Aorta (tissue), 5 donors: ENCODE data around the gene OR8H1. TPM values are rescaled to one million over a fixed set of nuclear protein-coding genes. Genes with fewer than 3 reads are reported as not detected.

Experiments
- ATAC-seq: fragments of 200-7000 bp; cut with Tn5 transposase; one replicate; pipeline ENCODE4 v1.9.1; 2022; ENCODE audit warnings: moderate library complexity; ENCODE audit not compliant: low FRiP score
- DNase-seq, 2 donors: peaks; one replicate each; pipeline ENCODE4 v3.0.0-alpha.2; 2020
- H3K27ac ChIP-seq, 2 donors: one replicate each; pipeline ENCODE4 v1.5.1; 2013; ENCODE audit warnings: low read length in 2 of 2, mild to moderate bottlenecking in 2 of 2, moderate library complexity in 2 of 2, control low read depth in 1 of 2, inconsistent platforms in 1 of 2, low read depth in 1 of 2
- H3K27me3 ChIP-seq, 2 donors: one replicate each; pipeline ENCODE4 v1.6.1; 2013; ENCODE audit warnings: control low read depth in 1 of 2, low read length in 1 of 2, mild to moderate bottlenecking in 1 of 2, moderate library complexity in 1 of 2; ENCODE audit not compliant: insufficient read depth in 2 of 2, control insufficient read depth in 1 of 2
- H3K36me3 ChIP-seq, 2 donors: one replicate each; pipeline ENCODE4 v1.6.1; 2013; ENCODE audit warnings: control low read depth in 1 of 2, low read length in 1 of 2, mild to moderate bottlenecking in 1 of 2; ENCODE audit not compliant: insufficient read depth in 2 of 2, control insufficient read depth in 1 of 2
- H3K4me1 ChIP-seq, 2 donors: one replicate each; pipeline ENCODE4 v1.6.1; 2013; ENCODE audit warnings: low read length in 2 of 2, control low read depth in 1 of 2, mild to moderate bottlenecking in 1 of 2, moderate library complexity in 1 of 2; ENCODE audit not compliant: insufficient read depth in 2 of 2, control insufficient read depth in 1 of 2
- H3K4me3 ChIP-seq, 2 donors: one replicate each; pipeline ENCODE4 v1.5.1; 2013; ENCODE audit warnings: low read length in 2 of 2, control low read depth in 1 of 2, mild to moderate bottlenecking in 1 of 2
- H3K9me3 ChIP-seq: one replicate; pipeline ENCODE4 v1.6.1; 2013; ENCODE audit warnings: mild to moderate bottlenecking, low read length; ENCODE audit not compliant: control insufficient read depth
- intact Hi-C, 2 donors: fragments of 100-400 bp; cut with DNase I; formaldehyde crosslinking; loops; one replicate each; pipeline versions ENCODE4 v1.14.2 to v1.15.0; 2022
- polyA plus RNA-seq, 2 donors: library from polyadenylated mRNA; stranded (reverse); fragments of 200-250 nt; gene quantifications; one replicate each; pipeline ENCODE4 v1.2.3, GENCODE V29; 2013
- total RNA-seq, 2 donors: library from RNA; stranded (reverse); fragmentation: NEBNext Ultra II Directional; extraction: Animal tissue kit (Norgen Biotek cat#: 25700); gene quantifications; one replicate each; pipeline ENCODE4 v1.2.1, GENCODE V29; 2021
- donor health status: healthy with polysubstance abuse.
- donor health status: Bipolar disorder and iron deficiency.
- donor health status: DM: no; HTN: no; CAD: no.
- donor health status: DM: no; HTN: no; CAD: no.
- donor health status: DM: yes; HTN: yes; CAD: no.

Gene OR8H1
- total and polyA plus RNA-seq, 4 donors = 0.50 TPM; not detected in 3

DNA sequence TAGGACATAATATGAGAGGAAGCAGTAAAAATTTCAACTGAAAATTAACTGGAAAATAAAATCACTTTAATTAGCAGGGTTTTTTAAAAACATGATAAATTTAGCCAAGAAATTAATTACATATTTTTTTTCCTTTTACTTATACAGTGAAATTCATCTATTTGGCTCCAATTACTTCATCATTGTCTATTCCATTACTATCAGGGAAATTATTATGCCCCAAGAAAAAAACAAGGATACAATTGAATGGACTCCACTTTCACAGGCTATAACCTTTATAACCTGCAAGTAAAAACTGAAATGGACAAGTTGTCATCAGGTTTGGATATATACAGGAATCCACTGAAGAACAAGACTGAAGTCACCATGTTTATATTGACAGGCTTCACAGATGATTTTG lies 40.1 kb downstream of the OR8H1 start, which contains the start of gene OR5T3:
Gene OR5T3, plus strand, starts transcription at position 301 of the 400 bp plus-strand sequence. Its CDS starts 0 bp downstream, at position 301.
- intact Hi-C loops = no loop called here
- Histone ChIP-seq H3K27ac (no peak within 1 kb of the TSS), H3K27me3 (no peaks in the 10 kb centered on the region), H3K4me3 (no peak within 1 kb of the TSS), H3K4me1 (no peaks in the 10 kb centered on the region), H3K9me3 (no peaks in the 10 kb centered on the region), H3K36me3 (no peaks in the 10 kb centered on the region)
- ATAC-seq (no peak), DNase-seq (no peak)

Other genes starting within 250 kb of the OR8H1 start
- gene OR8I2, start 198.9 kb downstream of the OR8H1 start, total RNA-seq = not detected
- gene OR8I2, start 198.9 kb downstream of the OR8H1 start, polyA plus RNA-seq = not detected
- not detected for gene OR8H2, start 188.6 kb downstream of the OR8H1 start, total RNA-seq
- gene OR8H2, start 188.6 kb downstream of the OR8H1 start, polyA plus RNA-seq = not detected
- not detected for gene OR8H3, start 169.9 kb downstream of the OR8H1 start, total RNA-seq
- gene OR8H3, start 169.9 kb downstream of the OR8H1 start, polyA plus RNA-seq = not detected
- gene OR8J3, start 152.1 kb downstream of the OR8H1 start, total RNA-seq = not detected
- not detected for gene OR8J3, start 152.1 kb downstream of the OR8H1 start, polyA plus RNA-seq
- not detected for gene OR8K5, start 131.9 kb downstream of the OR8H1 start, total RNA-seq
- gene OR8K5, start 131.9 kb downstream of the OR8H1 start, polyA plus RNA-seq = not detected
- gene OR5J2, start 115.6 kb downstream of the OR8H1 start, total RNA-seq = not detected
- gene OR5J2, start 115.6 kb downstream of the OR8H1 start, polyA plus RNA-seq = not detected
- not detected for gene OR5T2, start 58.0 kb downstream of the OR8H1 start, total RNA-seq
- not detected for gene OR5T2, start 58.0 kb downstream of the OR8H1 start, polyA plus RNA-seq
- gene OR5T3, start 40.0 kb downstream of the OR8H1 start, total RNA-seq = not detected
- not detected for gene OR5T3, start 40.0 kb downstream of the OR8H1 start, polyA plus RNA-seq
- gene OR5T1, start 18.1 kb downstream of the OR8H1 start, total RNA-seq = not detected
- gene OR5T1, start 18.1 kb downstream of the OR8H1 start, polyA plus RNA-seq = not detected
- gene OR8K3, start 22.9 kb upstream of the OR8H1 start, total RNA-seq = not detected
- gene OR8K3, start 22.9 kb upstream of the OR8H1 start, polyA plus RNA-seq = not detected
- gene OR8K1, start 53.8 kb upstream of the OR8H1 start, total RNA-seq = not detected
- not detected for gene OR8K1, start 53.8 kb upstream of the OR8H1 start, polyA plus RNA-seq
- not detected for gene OR8J1, start 62.0 kb upstream of the OR8H1 start, total RNA-seq
- gene OR8J1, start 62.0 kb upstream of the OR8H1 start, polyA plus RNA-seq = not detected
- not detected for gene OR8U1, start 83.4 kb upstream of the OR8H1 start, total RNA-seq
- gene OR8U1, start 83.4 kb upstream of the OR8H1 start, polyA plus RNA-seq = not detected
- gene OR5AL1, start 120.4 kb upstream of the OR8H1 start, total RNA-seq = not detected
- not detected for gene OR5AL1, start 120.4 kb upstream of the OR8H1 start, polyA plus RNA-seq
- gene OR5M3, start 181.1 kb upstream of the OR8H1 start, total RNA-seq = not detected
- gene OR5M3, start 181.1 kb upstream of the OR8H1 start, polyA plus RNA-seq = not detected
- gene OR5M8, start 199.1 kb upstream of the OR8H1 start, total RNA-seq = not detected
- not detected for gene OR5M8, start 199.1 kb upstream of the OR8H1 start, polyA plus RNA-seq